Adrenal gland (tissue), 12 donors: ENCODE measurements around the gene ZNF594. TPM values are rescaled to one million over a fixed set of nuclear protein-coding genes. Genes with fewer than 3 reads are reported as not detected.
"Not testable (repeated sequence)": the region's sequence is repeated elsewhere in the genome, so short reads cannot be mapped to it uniquely, and the experiment has no call there.

ENCODE experiments used
- DNase-seq, 7 donors: peaks; one replicate each; pipeline ENCODE4 v3.0.0-alpha.2; 2019 to 2020
- H3K27ac ChIP-seq, 5 donors: fragments of 200-600 bp; sonication (generic) in 4 of 5; 1 replicate in 3 of 5; 2 replicates in 2 of 5; pipeline versions ENCODE4 v1.5.1 to v1.8.0; 2016 to 2020; ENCODE audit warnings: mild to moderate bottlenecking in 1 of 5
- H3K27me3 ChIP-seq: fragments of 200-600 bp; 2 replicates; pipeline ENCODE4 v1.8.0; 2021
- H3K36me3 ChIP-seq, 2 donors: fragments of 200-600 bp; replicated peaks in 1 of 2; 1 replicate in 1 of 2; 2 replicates in 1 of 2; pipeline versions ENCODE4 v1.5.1 to v1.8.0; 2018 to 2022
- H3K4me1 ChIP-seq, 2 donors: fragments of 200-600 bp; replicated peaks in 1 of 2; 1 replicate in 1 of 2; 2 replicates in 1 of 2; pipeline versions ENCODE4 v1.5.1 to v1.8.0; 2018 to 2021
- H3K4me3 ChIP-seq, 4 donors: fragments of 200-600 bp; sonication (generic) in 3 of 4; one replicate each; pipeline ENCODE4 v1.5.1; 2016 to 2018
- H3K9me3 ChIP-seq, 3 donors: fragments of 200-600 bp; sonication (generic) in 1 of 3; replicated peaks in 1 of 3; 1 replicate in 2 of 3; 2 replicates in 1 of 3; pipeline versions ENCODE4 v1.5.1 to v1.8.0; 2016 to 2021
- POLR2A ChIP-seq, 2 donors: fragments of 450-650 bp; IDR thresholded peaks; one replicate each; pipeline ENCODE4 v1.6.1; 2017; ENCODE audit warnings: antibody characterized with exemption in 2 of 2, mild to moderate bottlenecking in 2 of 2, moderate library complexity in 1 of 2
- WGBS, 4 donors: extraction: QIAGEN DNeasy Blood & Tissue Kit in 2 of 4; methylation state at CpG; one replicate each; pipeline versions ENCODE4 v1.1.5 to v1.1.7; 2013 to 2017; 5-methylcytosine and 5-hydroxymethylcytosine counted together
- intact Hi-C, 2 donors: fragments of 100-400 bp; cut with DNase I; formaldehyde crosslinking; loops; one replicate each; pipeline versions ENCODE4 v1.14.1 to v1.15.0; 2022 to 2023
- polyA plus RNA-seq, 3 donors: library from polyadenylated mRNA; stranded (reverse); fragments of 200-250 nt in 2 of 3; fragments of 350-450 nt in 1 of 3; fragmentation: Illumina TruSeq in 1 of 3; extraction: RNeasy Lipid Tissue Mini Kit (QIAGEN cat#74804) in 1 of 3; gene quantifications; one replicate each; pipeline ENCODE4 v1.2.3, GENCODE V29; 2013 to 2014
- total RNA-seq, 9 donors: library from RNA; depleted of rRNA in 4 of 9; stranded (reverse); fragments of >200 nt in 4 of 9; fragments of 120-200 nt in 1 of 9; fragmentation: NEBNext Ultra II Directional in 1 of 9; extraction: Animal tissue kit (Norgen Biotek cat#: 25700) in 1 of 9; gene quantifications; one replicate each; pipeline versions ENCODE4 v1.1.0 to v1.2.4, GENCODE V29; 2013 to 2023
- TF ChIP-seq, protein P1 (sequence below), 6 experiments: fragments of 450-650 bp in 4 of 6; fragments of 200-600 bp in 2 of 6; sonication (generic) in 1 of 6; IDR thresholded peaks; 1 replicate in 5 of 6; 2 replicates in 1 of 6; pipeline versions ENCODE4 v1.5.1 to v1.8.0; 2016 to 2021; ENCODE audit warnings: antibody characterized with exemption in 6 of 6, mild to moderate bottlenecking in 2 of 6, moderate library complexity in 1 of 6
- donor health status: healthy with polysubstance abuse.
- donor health status: Bipolar disorder and iron deficiency.
- donor health status: DM: yes; HTN: yes; CAD: no.
- donor health status: DM: no; HTN: no; CAD: no.
- donor health status: DM: no; HTN: no; CAD: no.
- donor health status: DM: yes; HTN: yes; CAD: no.

ZNF594 gene
- total and polyA plus RNA-seq, 12 donors: 0.72 to 16.4 (median 5.2) TPM

DNA sequence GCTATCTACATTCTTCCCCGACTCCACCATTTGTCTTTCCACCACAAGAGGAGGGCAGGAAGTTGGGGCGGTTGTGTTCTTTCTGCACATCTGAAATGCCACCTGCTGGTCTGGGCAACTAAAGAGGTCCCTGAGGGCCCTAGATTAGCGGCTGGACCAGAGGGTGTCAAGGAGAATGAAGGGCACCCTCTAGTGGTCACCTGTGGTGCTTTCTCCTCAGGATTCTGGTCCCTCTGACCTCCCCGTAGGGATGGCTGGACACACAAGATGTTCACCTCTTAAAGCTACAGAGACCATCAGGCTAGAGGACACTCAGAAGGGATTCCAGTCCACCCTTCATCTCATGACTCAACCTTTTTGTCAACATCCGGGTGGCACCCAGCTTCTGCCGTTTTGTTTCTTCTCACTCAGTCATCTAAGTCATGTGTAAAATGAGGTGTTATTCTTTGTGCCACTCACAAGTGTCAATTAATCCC lies 45.9 kb upstream of the ZNF594 start:
- DNase-seq: peak; percentile 43 to 83 (median 64)
- Histone ChIP-seq H3K27ac (no peak overlapping the region), H3K4me1 (no peaks in the 10 kb centered on the region), H3K9me3 (no peaks in the 10 kb centered on the region), H3K27me3 (no peaks in the 10 kb centered on the region), H3K4me3 (no peak overlapping the region), H3K36me3 (no peaks in the 10 kb centered on the region)
- intact Hi-C loops: loop anchor here in 1 of 2 donors (5.0 kb wide), 1 partner anchor 40 kb away; no protein-coding TSS in a partner anchor
- 15 to 30% (median 20%) methylated on average over 6 of the region's 6 CpGs for WGBS, 4 donors
- no peak for TF ChIP-seq POLR2A (IDR thresholded peaks at IDR 0.05)
- TF ChIP-seq, protein P1, sequence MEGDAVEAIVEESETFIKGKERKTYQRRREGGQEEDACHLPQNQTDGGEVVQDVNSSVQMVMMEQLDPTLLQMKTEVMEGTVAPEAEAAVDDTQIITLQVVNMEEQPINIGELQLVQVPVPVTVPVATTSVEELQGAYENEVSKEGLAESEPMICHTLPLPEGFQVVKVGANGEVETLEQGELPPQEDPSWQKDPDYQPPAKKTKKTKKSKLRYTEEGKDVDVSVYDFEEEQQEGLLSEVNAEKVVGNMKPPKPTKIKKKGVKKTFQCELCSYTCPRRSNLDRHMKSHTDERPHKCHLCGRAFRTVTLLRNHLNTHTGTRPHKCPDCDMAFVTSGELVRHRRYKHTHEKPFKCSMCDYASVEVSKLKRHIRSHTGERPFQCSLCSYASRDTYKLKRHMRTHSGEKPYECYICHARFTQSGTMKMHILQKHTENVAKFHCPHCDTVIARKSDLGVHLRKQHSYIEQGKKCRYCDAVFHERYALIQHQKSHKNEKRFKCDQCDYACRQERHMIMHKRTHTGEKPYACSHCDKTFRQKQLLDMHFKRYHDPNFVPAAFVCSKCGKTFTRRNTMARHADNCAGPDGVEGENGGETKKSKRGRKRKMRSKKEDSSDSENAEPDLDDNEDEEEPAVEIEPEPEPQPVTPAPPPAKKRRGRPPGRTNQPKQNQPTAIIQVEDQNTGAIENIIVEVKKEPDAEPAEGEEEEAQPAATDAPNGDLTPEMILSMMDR (IDR thresholded peaks at IDR 0.05): peak; percentile 43 to 73 (median 66)

DNA sequence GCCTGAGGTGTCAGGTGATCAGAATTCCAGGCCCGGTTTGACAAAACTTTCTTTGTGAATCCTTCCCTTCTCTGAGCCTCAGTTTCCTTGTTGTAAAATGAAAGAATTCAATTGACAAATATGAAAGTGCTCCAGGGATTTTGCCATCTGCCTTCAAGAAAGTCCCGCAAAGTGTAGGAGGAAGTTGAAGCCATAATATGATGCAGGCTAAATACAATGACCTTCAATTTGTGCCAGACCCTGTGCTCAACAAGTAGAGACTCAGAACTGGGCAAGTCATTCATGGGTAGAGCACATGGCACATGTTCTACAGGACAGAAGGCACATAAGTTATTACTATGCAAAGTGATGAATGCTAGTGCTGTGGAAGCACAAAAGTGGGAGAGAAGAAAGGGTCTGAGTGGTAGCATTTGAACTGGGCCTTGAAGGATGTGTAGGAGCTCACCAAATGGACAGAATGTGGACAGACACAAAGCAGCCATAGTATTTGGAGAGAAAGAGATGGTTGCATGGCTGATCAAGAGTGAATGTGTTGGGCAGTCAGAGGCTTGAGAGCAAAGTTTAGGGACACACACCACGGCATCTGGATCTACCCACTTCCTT lies 45.4 kb upstream of the ZNF594 start:
- H3K27me3 ChIP-seq: no peaks in the 10 kb centered on the region
- no peak for DNase-seq
- H3K4me3 ChIP-seq: no peak overlapping the region
- no peaks in the 10 kb centered on the region for H3K36me3 ChIP-seq
- intact Hi-C loops: loop anchor here in 1 of 2 donors (5.0 kb wide), 1 partner anchor 40 kb away; no protein-coding TSS in a partner anchor
- H3K4me1 ChIP-seq: no peaks in the 10 kb centered on the region
- 73 to 84% (median 80%) methylated on average over 3 of the region's 3 CpGs for WGBS, 4 donors
- TF ChIP-seq POLR2A (IDR thresholded peaks at IDR 0.05): no peak
- TF ChIP-seq, protein P1 (IDR thresholded peaks at IDR 0.05): no peak
- no peak overlapping the region for H3K27ac ChIP-seq
- no peaks in the 10 kb centered on the region for H3K9me3 ChIP-seq

DNA sequence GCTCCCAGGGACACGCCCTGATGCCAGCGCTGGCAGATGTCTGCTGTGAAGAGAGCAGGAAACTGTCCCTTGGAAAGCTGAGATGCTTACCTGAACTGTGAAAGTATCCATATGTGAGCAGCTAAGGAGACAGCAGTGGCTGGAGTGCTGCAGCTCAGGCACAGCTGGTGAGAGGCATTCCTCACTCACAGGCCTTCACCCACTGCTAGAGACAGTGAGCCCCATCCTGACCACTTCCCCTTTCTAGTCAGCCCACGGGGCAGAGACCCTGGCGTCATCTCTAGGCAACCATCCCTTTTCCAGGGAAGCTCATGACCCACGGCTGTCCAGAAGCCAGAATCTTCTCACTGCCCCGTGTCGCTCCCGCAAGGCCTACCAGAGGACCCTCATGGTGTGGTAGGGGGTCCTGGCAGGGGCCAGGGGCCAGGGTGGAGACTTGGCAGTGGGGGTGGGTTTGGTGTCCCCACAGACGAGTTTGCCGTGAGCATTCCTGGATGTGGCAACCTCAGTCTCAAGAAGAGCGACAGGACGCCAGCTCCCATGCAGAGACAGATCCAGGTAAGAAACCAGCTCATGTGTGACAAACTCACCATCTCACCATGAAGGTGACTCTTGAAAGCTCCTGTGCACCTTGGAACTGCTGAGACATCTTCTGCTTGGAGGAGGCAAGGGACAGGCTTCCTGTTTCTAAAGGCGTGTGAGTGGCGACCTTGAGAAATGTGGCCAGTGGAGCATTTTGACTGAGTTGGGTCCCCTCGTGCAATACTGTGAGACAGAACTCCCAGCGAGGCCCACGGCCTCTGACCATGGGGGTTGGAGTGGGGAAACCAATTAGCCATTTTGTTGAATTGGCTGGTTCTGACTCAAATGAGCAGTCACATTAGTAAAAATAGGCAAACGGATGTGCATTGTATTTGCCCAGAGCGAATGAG lies 43.2 kb upstream of the ZNF594 start, which contains the start of gene SCIMP:
Gene SCIMP (minus strand): TSS at position 216 of the 932 bp plus-strand sequence. CDS start 105 bp downstream, at position 111.
- intact Hi-C loops: loop anchor here in 1 of 2 donors (5.0 kb wide), 1 partner anchor 38 kb away; no protein-coding TSS in a partner anchor
- Histone ChIP-seq H3K36me3 (no peaks in the 10 kb centered on the region), H3K4me3 (peak within 1 kb of the TSS in 1 of 4 donors; percentile 31), H3K27ac (peak within 1 kb of the TSS in 4 of 5 donors; percentile 17 to 81 (median 40)), H3K4me1 (no peaks in the 10 kb centered on the region), H3K9me3 (no peaks in the 10 kb centered on the region), H3K27me3 (no peaks in the 10 kb centered on the region)
- DNase-seq: peak; percentile 33 to 66 (median 45)
- WGBS, 4 donors: 75 to 84% (median 82%) methylated on average over 15 to 19 of the region's 19 CpGs
- TF ChIP-seq POLR2A (IDR thresholded peaks at IDR 0.05): no peak
- TF ChIP-seq, protein P1 (IDR thresholded peaks at IDR 0.05): no peak

DNA sequence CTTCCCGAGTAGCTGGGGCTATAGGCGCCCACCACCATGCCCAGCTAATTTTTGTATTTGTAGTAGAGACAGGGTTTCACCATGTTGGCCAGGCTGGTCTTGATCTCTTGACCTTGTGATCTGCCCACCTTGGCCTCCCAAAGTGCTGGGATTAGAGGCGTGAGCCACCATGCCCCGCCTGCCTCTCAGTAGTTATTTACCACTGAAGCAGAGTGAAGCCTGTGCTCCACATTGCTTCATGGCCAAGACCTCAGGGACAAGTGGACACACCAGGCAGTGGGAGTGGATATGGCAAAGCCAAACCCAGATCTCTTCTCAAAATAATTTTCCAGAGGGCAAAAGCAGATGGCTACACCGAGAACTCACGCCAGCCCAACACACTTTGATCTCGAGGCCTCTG lies 41.8 kb upstream of the ZNF594 start:
- 89 to 96% (median 93%) methylated on average over 5 to 7 of the region's 7 CpGs for WGBS, 4 donors
- H3K27me3 ChIP-seq, intact Hi-C loops, H3K9me3 ChIP-seq, H3K4me1 ChIP-seq, H3K36me3 ChIP-seq, DNase-seq: not testable (repeated sequence)
- peak overlapping the region in 1 of 4 donors; percentile 31 for H3K4me3 ChIP-seq
- peak overlapping the region in 4 of 5 donors; percentile 14 to 81 (median 40) for H3K27ac ChIP-seq
